HG03457 (cell line): ENCODE data around the gene PDE10A.
A peak's percentile ranks its signal among the peaks of the same experiment; 100 is the strongest.
"Not testable (repeated sequence)": the region's sequence is repeated elsewhere in the genome, so short reads cannot be mapped to it uniquely, and the experiment has no call there.

Experiments
- ATAC-seq: cut with Tn5 transposase; IDR thresholded peaks from one replicate; pipeline ENCODE4 v1.9.1; 2021; ENCODE audit warnings: moderate number of reproducible peaks; ENCODE audit not compliant: unreplicated experiment

Gene PDE10A

DNA sequence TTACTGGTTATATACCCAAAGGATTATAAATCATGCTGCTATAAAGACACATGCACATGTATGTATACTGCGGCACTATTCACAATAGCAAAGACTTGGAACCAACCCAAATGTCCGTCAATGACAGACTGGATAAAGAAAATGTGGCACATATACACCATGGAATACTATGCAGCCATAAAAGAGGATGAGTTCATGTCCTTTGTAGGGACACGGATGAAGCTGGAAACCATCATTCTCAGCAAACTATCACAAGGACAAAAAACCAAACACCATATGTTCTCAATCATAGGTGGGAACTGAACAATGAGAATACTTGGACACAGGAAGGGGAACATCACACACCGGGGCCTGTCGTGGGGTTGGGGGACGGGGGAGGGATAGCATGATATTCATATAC, 104.9 kb downstream of the PDE10A start:
- ATAC-seq: not testable (repeated sequence)

DNA sequence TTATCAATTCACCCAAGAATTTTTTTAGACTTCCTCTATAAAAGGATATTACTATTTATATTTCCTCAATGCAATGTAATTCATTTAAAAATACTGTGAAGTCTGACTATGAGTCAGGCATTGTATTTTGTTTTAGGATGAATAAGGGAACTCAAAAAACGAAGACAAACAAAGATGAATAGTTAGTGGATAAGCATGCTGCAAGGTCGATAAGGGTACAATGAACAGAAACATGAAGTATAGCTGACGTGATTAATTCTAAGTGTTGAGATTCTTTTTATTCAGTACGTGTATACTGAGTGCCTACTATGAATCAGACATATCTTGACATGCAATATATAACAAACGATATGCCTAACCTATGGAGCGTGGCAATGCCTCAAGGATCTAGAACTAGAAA, 105.4 kb downstream of the PDE10A start:
- no peak for ATAC-seq

DNA sequence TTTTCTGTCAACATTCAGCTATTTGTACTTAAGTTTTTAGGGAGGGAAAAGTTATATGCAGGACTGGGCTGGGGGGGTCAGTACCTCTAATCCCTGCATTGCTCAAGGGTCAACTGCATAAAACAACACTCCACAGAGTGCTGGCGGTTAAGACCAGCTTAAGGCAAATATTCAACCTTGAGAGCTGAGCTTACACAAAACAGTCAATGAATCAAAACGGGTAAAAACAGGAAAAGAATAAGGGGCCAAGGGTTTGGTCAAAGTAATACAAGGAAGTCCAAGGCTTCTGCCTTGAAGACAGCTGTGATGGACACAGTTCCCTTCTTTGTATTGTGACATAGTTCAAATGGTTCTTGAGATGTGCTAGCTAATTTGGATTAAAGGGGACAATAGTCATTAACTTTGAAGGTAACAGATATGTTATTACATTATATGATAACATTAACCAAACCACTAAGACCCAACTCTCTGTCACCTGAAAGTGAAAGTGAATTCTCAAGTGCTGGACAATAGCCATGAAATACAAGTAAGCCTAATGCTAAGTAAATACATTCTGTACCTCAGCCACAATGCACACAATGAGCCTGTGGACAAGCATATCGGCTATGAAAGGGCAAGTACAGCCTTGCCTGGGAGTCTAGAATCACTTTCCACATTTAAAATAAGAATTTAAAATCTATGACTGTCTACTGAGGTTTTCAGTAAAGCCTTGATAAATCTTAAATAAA, 106.8 kb downstream of the PDE10A start:
- ATAC-seq: no peak

DNA sequence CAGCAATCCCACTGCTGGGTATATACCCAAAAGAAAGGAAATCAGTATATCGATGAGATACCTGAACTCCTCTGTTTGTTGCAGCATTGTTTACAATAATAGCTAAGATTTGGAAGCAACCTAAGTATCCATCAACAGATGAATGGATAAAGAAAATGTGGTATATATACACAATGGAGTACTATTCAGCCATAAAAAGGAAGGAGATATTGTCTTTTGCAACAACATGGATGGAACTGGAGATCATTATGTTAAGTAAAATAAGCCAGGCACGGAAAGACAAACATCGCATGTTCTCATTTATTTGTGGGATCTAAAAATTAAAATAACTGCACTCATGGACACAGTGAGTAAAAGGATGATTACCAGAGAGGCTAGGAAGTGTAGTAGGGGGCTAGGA, 108.4 kb downstream of the PDE10A start:
- ATAC-seq: not testable (repeated sequence)

DNA sequence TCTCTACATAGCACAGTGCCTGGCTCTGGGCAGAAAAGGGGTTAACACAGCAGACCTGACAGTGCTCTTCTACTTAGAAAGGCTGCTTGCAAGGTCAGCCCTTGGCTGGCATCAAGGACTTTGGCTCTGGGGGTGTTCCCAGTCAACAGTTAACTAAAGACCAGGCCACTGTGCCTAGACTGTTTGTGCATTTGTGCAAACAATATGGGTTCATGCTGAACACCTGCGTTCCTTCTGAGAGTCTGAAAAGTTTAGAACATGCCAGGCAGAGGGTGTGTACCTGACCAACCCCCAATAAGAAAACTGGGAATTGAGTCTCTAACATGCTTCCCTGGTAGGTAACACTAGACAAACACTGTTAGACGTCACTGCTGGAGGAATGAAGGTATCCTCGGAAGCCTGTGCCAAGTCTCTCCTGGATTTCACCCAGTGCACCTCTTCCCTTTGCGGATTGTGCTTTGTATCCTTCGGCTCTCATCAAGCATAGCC, 110.7 kb downstream of the PDE10A start:
- no peak for ATAC-seq

DNA sequence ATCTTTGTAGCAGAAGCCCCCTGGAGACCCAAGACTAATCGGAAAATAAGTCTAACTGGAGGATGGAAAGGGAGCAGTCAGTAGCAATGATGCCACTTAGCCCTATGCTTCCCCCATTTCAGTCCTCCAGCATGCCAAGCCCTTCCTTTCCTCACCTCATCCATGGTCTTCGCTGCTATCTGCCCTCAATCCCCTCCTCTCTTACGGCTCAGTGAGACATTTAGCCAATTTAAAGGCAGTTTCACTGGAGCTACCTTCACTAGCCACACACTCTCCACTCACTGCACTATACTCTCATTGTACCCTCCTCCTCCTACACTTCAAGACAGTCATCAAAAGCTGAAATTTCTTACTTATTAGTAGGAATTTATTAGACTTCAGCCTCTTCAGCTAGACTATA, 111.2 kb downstream of the PDE10A start:
- no peak for ATAC-seq

- ATAC-seq: no peak
These were observed 114.6 kb downstream of the PDE10A start for GRCh38 chr6:165548450-165548849.

DNA sequence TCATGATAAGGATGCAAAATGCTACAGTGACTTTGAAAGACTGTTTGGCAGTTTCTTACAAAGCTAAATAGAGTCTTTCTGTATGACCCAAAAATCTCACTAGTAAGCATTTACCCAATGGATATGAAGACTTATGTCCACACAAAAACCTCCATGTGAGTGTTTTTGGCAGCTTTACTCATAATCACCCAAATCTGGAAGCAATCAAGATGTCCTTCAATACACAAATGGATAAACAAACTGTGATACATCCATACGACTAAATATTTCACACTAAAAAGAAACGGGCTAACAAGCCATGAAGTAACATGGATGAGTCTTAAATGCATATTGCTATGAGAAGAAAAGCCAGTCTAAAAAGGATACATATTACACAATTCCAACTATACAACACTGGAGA, 117.2 kb downstream of the PDE10A start:
- no peak for ATAC-seq

- ATAC-seq: no peak
These were observed 119.3 kb downstream of the PDE10A start for GRCh38 chr6:165543781-165544180.

GRCh38 chr6:165536911-165537310, 126.1 kb downstream of the PDE10A start:
- no peak for ATAC-seq

- no peak for ATAC-seq
These were observed 143.7 kb downstream of the PDE10A start for GRCh38 chr6:165519316-165519715.

- no peak for ATAC-seq
These were observed 146.9 kb downstream of the PDE10A start for GRCh38 chr6:165515963-165516624.

DNA sequence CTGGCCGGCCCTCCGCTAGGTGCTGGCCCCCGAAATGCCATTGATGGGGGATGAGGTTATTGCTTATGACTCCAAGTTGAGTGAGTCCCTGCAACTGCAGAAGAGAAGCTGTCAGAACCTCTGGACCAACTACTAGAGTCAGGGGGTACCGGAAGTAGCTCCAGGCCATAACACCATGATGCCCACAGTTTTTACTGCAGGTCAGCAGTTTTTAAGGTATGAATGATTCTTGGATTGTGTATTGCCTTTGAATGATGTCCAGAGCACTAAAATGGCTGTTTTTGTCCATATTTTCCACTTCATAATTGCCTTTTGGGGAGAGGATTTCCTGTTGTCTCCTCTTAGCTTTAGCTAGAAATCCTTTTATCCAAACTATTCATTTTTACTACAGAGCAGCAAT, 148.4 kb downstream of the PDE10A start:
- ATAC-seq: no peak

DNA sequence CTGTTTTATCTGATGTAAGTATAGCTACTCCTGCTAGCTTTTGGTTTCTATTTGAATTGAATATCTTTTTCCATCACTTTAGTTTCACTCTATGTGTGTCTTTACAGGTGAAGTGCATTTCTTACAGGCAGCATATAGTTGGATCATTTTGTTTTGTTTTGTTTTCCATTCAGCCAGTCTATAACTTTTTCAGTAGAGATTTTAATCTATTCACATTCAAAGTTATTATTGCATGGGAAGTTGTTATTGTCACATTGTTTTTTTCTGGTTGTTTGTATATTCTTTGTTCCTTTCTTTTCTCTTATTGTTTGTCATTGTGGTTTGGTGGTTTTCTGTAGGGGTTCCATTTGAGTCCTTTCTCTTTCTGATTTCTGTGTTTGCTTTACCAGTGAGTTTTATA, 151.2 kb downstream of the PDE10A start:
- peak; percentile 98 for ATAC-seq

DNA sequence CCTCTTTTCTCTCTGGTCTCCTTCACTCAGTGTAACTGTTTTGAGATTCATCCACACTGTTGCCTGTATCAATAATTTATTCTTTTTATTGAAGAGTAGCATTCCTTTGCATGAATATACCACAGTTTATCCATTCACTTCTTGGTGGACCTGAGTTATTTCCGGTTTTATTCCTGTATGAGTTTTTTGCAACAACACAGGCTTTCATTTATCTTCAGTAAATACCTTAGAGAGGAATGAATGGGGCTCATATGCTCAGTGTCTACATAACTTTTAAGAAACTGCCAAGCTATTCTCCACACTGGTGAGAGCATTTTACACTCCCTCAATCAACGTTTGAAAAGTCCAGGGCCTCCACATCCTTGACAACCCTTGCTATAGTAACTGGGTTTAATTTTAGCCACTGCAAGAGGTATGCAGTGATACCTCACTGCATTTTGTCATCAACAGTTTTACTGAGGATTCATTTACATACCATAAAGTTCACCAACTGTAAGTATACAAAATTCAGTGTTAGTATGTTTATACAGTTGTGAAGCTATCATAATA, 154.6 kb downstream of the PDE10A start:
- ATAC-seq: no peak

DNA sequence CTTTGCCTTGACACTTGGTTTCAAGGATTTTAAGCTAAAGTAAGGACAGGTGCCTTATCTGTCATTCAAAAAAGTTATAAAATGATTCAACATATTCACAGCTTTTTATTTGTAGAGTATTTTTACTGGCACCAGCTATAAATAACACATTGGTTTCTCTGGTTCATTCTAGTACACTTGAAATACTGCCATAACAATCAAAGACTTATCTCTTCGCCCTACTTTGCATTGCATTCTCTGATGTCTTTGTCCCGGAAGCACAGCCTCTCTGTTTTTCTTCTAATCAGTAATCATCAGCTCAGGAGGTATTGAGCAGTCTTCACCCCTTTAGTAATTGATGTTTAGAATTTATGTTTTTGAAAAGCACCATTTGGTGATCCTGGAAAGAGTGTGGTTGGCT, 156.4 kb downstream of the PDE10A start:
- ATAC-seq: no peak

DNA sequence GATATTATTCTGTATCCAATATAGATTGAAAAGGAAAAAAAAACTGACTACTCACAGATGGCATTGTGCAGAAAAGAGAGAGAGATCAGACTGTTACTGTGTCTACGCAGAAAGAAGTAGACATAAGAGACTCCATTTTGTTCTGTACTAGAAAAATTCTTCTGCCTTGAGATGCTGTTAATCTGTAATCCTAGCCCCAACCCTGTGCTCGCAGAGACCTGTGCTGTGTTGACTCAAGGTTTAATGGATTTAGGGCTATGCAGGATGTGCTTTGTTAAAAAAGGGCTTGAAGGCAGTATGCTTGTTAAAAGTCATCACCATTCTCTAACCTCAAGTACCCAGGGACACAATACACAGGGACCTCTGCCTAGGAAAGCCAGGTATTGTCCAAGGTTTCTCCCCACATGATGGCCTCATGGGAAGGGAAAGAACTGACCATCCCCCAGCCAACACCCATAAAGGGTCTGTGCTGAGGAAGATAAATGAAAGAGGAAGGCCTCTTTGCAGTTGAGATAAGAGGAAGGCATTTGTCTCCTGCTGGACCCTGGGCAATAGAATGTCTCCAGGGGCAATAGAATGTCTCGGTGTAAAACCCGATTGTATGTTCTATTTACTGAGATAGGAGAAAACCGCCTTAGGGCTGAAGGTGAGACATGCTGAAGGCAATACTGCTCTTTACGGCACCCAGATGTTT, 162.7 kb downstream of the PDE10A start:
- not testable (repeated sequence) for ATAC-seq

GRCh38 chr6:165497472-165497871, 165.6 kb downstream of the PDE10A start:
- no peak for ATAC-seq

DNA sequence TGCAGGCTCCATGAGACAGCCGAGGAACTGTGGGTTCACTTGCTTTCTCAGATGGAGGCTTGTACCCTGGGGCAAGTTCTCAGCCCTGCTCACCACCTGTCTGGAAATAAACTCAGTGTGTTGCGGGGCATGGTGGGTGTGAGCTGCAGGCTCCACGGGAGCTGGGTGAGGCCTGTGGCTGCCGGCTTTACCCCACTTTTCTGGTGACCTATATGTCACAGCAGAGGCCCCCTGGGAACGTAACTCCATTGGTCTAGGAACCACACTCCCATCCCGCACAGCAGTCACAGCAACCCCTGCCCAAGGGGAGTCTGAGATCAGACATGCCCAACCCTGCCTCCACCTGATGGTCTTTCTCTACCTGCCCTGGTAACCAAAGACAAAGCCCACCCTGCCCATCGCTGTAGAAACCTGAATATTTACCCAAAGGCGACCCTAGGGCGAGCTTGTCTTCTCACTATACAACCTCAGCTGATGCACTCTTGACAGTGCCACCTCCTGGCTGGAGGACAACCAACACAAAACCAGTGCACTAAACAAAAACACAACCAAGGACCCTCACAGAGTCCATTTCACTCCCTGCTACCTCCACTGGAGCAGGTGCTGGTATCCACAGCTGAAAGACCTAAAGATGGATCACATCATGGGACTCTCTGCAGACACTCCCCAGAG, 174.3 kb downstream of the PDE10A start:
- ATAC-seq: no peak

DNA sequence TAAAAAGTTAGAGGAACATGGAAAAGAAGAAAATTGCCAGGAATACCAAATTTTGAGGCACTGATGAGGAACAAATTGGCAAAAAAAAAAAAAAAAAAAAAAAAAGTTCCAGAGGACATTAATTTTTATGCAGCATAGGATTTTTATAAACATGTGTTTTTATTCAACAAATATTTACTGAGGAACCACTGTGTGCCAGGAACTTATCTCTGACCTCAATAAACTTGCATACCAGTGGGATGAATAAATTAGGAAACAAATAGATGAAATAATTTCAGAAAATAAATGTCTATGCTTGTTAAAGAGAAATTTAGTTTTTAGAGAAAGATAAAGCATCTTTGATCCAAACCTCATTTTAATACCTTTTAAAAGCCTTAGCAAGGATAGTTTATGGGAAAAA, 175.1 kb downstream of the PDE10A start:
- ATAC-seq: no peak

GRCh38 chr6:165487347-165487746, 175.7 kb downstream of the PDE10A start:
- ATAC-seq: no peak
